Mesothelial cell of epicardium (in vitro differentiated cells): ENCODE results near the gene SERINC4. TPM values are rescaled to one million over a fixed set of nuclear protein-coding genes. Genes with fewer than 3 reads are reported as not detected.
A peak's percentile ranks its signal among the peaks of the same experiment; 100 is the strongest.
"Not testable (repeated sequence)": the region's sequence is repeated elsewhere in the genome, so short reads cannot be mapped to it uniquely, and the experiment has no call there.

ENCODE experiments used
- DNase-seq, 2 experiments: peaks; one replicate each; pipeline ENCODE4 v3.0.0; 2021; ENCODE audit warnings: low spot score in 2 of 2; ENCODE audit not compliant: unreplicated experiment in 2 of 2
- H3K27ac Mint-ChIP-seq: 2 replicates; pipeline ENCODE4 v1.8.0; 2021; ENCODE audit warnings: mixed read lengths
- H3K27me3 Mint-ChIP-seq: 2 replicates; pipeline ENCODE4 v1.8.0; 2021; ENCODE audit warnings: low read depth, mixed read lengths
- H3K36me3 Mint-ChIP-seq: 2 replicates; pipeline ENCODE4 v1.8.0; 2021; ENCODE audit warnings: mixed read lengths
- H3K4me1 Mint-ChIP-seq: 2 replicates; pipeline ENCODE4 v1.8.0; 2021; ENCODE audit warnings: mixed read lengths
- H3K4me3 Mint-ChIP-seq: 2 replicates; pipeline ENCODE4 v1.8.0; 2021; ENCODE audit warnings: mild to moderate bottlenecking, moderate library complexity, mixed read lengths
- H3K9me3 Mint-ChIP-seq: 2 replicates; pipeline ENCODE4 v1.8.0; 2021; ENCODE audit warnings: mixed read lengths
- total RNA-seq: library from RNA; stranded (reverse); gene quantifications from 3 replicates; pipeline ENCODE4 v1.2.1, GENCODE V29; 2021
- TF ChIP-seq, protein P1 (sequence below): fragments of 200-600 bp; sonication (generic); IDR thresholded peaks from one replicate; pipeline ENCODE4 v1.5.0; 2021; ENCODE audit warnings: antibody characterized with exemption; ENCODE audit not compliant: unreplicated experiment

SERINC4 gene
- total RNA-seq, 1 donor from 2014 or later = 0.20 TPM

DNA sequence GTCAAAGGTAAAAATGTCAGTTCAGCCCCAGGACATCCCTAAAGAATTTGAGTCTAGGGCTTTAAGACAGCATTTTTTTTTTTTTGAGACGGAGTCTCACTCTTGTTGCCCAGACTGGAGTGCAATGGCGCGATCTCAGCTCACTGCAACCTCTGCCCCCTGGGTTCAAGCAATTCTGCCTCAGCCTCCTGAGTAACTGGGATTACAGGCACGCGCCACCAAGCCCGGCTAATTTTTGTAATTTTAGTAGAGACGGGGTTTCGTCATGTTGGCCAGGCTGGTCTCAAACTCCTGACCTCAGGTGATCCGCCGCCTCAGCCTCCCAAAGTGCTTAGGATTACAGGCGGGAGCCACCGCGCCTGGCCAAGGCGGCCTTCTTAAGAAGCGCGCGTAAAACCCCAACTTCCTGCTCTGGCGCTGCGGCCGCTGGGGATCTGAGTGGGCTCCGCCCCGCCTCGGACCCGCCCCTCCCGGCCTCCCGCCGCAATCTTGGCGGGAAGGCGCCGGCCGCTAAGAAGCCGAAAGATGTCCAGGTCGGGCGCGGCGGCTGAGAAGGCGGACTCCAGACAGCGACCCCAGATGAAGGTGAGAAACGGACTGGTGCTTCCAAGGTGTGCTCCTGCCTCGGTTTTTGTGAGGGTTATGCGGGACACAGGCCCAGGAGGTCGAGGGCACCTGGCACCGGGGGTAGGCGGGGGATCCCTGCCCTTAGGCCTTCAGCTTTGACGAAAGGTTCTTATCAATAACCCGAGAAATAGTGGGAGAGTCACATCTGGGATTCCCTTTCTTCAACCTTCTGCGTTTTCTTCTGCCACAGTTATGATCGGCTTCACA, 26.7 kb upstream of the SERINC4 start, which contains the start of gene WDR76:
Gene WDR76, plus strand, starts transcription at position 495 of the 834 bp plus-strand sequence. Its CDS starts 31 bp downstream, at position 526.
- Mint-ChIP-seq H3K27ac (peak within 1 kb of the TSS; percentile 17), H3K4me1 (peaks cover 20% of the 10 kb centered on the region), H3K27me3 (no peaks in the 10 kb centered on the region), H3K4me3 (peak within 1 kb of the TSS; percentile 66), H3K36me3 (peaks cover 1% of the 10 kb centered on the region), H3K9me3 (peaks cover 3% of the 10 kb centered on the region)
- DNase-seq = peak; percentile 58 to 67
- TF ChIP-seq, protein P1, sequence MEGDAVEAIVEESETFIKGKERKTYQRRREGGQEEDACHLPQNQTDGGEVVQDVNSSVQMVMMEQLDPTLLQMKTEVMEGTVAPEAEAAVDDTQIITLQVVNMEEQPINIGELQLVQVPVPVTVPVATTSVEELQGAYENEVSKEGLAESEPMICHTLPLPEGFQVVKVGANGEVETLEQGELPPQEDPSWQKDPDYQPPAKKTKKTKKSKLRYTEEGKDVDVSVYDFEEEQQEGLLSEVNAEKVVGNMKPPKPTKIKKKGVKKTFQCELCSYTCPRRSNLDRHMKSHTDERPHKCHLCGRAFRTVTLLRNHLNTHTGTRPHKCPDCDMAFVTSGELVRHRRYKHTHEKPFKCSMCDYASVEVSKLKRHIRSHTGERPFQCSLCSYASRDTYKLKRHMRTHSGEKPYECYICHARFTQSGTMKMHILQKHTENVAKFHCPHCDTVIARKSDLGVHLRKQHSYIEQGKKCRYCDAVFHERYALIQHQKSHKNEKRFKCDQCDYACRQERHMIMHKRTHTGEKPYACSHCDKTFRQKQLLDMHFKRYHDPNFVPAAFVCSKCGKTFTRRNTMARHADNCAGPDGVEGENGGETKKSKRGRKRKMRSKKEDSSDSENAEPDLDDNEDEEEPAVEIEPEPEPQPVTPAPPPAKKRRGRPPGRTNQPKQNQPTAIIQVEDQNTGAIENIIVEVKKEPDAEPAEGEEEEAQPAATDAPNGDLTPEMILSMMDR = no peak

DNA sequence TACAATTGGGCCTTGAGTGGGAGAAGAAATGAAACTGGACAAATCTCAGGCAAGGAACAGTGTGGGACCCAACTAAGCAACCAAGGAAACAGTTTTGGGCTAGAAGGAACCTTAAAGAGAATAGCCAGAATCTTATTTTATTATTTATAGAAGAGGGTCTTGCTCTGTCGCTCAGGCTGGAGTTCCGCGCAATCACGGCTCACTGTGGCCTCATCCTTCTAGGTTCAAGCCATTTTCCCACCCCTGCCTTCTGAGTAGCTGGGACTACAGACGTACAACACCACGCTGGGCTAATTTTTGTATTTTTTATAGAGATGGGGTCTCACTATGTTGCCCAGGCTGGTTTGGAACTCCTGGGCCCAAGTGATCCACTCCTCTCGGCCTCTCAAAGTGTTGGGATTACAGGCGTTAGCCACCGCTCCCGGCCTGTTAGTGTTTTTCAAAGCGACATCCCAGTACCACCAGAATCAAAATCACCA, 26.0 kb upstream of the SERINC4 start:
- no peak overlapping the region for H3K27ac Mint-ChIP-seq
- peaks cover 2% of the 10 kb centered on the region for H3K36me3 Mint-ChIP-seq
- H3K4me3 Mint-ChIP-seq = peak overlapping the region; percentile 66
- no peak for DNase-seq
- TF ChIP-seq, protein P1 = no peak
- H3K27me3 Mint-ChIP-seq = no peaks in the 10 kb centered on the region
- H3K4me1 Mint-ChIP-seq = peaks cover 22% of the 10 kb centered on the region
- H3K9me3 Mint-ChIP-seq = peaks cover 3% of the 10 kb centered on the region

DNA sequence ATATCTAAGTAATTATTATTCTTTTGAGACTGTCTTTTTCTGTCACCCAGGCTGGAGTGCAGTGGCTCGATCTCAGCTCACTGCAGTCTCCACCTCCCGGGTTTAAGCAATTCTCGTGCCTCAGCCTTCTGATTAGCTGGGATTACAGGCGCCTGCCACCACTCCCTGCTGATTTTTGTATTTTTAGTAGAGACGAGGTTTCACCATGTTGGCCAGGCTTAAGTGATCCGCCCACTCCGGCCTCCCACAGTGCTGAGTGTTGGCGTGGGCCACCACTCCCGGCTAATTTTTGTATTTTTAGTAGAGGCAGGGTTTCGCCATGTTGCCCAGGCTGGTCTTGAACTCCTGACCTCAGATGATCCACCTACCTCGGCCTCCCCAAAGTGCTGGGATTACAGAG, 25.3 kb upstream of the SERINC4 start:
- not testable (repeated sequence) for H3K27ac Mint-ChIP-seq, DNase-seq, H3K27me3 Mint-ChIP-seq, H3K4me3 Mint-ChIP-seq, H3K36me3 Mint-ChIP-seq, H3K9me3 Mint-ChIP-seq
- H3K4me1 Mint-ChIP-seq = peaks cover 22% of the 10 kb centered on the region

DNA sequence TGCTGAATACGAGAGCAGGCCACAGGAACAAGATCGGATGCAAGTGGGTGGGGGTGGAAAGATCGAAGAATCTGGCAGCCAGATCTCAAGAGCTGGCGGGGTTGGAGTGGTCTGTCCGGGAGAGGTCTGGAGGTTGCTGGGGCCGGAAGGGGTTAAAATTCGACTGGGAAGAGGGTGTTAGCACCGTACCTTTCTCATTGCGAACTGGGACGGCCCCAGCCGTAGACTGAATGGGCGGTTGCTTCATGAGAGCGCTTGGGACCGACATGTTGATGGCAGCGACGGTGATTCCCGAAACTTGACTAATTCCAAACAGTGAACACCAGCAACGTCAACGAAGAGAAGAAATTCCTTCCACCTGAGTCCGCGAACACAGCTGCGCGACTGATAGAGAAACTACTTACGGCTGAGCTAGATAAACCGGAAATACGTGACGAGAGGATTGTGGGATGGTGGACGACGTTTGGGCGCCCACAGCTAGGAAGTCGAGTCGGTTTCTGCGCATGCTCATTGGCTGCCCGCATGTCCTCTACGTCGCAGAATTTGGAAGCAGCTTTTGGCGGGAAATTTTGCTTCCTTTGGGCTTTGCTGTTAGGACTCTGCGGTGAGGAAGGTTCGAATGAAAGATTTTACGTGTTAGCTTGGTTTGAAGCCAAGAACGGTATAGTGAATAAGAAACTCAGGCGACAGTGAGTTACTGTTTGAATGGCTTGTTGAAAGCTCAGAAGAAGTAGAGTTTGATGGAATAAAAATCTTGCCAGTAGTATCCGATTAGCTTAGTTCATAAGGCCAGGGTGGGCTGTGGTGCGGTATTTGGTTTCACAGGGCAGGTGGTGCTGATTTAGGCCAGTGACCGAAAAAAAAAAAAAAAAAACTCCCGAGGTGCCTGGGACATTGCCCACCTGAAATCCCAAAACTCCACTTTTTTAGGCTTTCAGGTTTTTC, 24.6 kb upstream of the SERINC4 start, which contains the start of gene MFAP1:
Gene MFAP1, minus strand, starts transcription at position 389 of the 945 bp plus-strand sequence. Its CDS starts 121 bp downstream, at position 268.
- peak; percentile 73 to 82 for DNase-seq
- TF ChIP-seq, protein P1 = no peak
- peak within 1 kb of the TSS; percentile 98 for H3K4me3 Mint-ChIP-seq
- H3K27ac Mint-ChIP-seq = peak within 1 kb of the TSS; percentile 99
- peaks cover 3% of the 10 kb centered on the region for H3K9me3 Mint-ChIP-seq
- peaks cover 22% of the 10 kb centered on the region for H3K4me1 Mint-ChIP-seq
- peaks cover 4% of the 10 kb centered on the region for H3K36me3 Mint-ChIP-seq
- H3K27me3 Mint-ChIP-seq = no peaks in the 10 kb centered on the region

DNA sequence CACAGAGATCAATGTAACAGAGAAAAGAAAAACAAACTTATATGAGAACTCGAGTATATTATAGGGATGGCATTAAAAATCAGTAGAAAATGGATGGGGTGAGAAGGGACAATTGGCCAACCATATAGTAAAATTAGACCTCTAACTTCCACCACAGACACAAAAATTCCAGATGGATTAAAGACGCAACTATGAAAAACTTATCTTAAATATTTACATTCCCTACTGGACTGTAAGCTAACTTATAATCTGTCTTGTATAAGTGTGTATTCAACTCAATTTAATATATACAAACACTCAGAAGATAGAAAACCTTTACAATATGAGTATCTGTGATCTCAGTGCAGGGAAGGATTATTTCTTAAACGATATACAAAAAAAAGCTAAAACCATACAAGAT, 21.5 kb upstream of the SERINC4 start:
- Mint-ChIP-seq H3K27me3 (no peaks in the 10 kb centered on the region), H3K36me3 (peaks cover 9% of the 10 kb centered on the region), H3K27ac (peak overlapping the region; percentile 75), H3K4me3 (peak overlapping the region; percentile 23), H3K4me1 (peaks cover 13% of the 10 kb centered on the region), H3K9me3 (peaks cover 3% of the 10 kb centered on the region)
- DNase-seq = no peak
- TF ChIP-seq, protein P1 = no peak

DNA sequence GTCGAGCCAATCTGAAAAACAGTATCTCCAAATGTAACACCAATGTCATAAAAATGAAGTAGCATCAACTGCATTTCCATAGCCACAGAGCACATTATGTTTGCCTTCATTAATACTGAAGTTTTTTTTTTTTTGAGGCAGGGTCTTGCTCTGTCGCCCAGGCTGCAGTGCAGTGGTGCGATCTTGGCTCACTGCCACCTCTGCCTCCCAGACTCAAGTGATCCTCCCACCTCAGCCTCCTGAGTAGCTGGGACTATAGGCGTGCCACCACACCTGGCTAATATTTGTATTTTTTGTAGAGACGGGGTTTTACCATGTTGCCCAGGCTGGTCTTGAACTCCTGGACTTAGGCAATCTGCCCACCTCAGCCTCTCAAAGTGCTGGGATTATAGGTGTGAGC, 15.0 kb upstream of the SERINC4 start:
- H3K9me3 Mint-ChIP-seq, H3K4me3 Mint-ChIP-seq, H3K27ac Mint-ChIP-seq, DNase-seq, H3K4me1 Mint-ChIP-seq, H3K27me3 Mint-ChIP-seq: not testable (repeated sequence)
- peaks cover 27% of the 10 kb centered on the region for H3K36me3 Mint-ChIP-seq
